ENCODE data around the gene TCF4. TPM values are rescaled to one million over a fixed set of nuclear protein-coding genes. Genes with fewer than 3 reads are reported as not detected.

TCF4 gene
- total RNA-seq, 1 experiment from 2014 or later = 55.8 TPM

GRCh38 chr18:55435592-55435991 is 152.4 kb downstream of the TCF4 start:
- Histone ChIP-seq H3K4me1 (replicated peaks) (no peaks in the 10 kb centered on the region), H3K36me3 (no peaks in the 10 kb centered on the region; the same call in 1 of the 2 replicates), H3K9me3 (replicated peaks) (no peaks in the 10 kb centered on the region; the same call in 1 of the 2 replicates), H3K27me3 (replicated peaks) (no peaks in the 10 kb centered on the region), H3K4me3 (no peak overlapping the region), H3K27ac (no peak overlapping the region)
- DNase-seq (ENCODE audit: low read depth in 1 of 2, low spot score in 2 of 2) = no peak

DNA sequence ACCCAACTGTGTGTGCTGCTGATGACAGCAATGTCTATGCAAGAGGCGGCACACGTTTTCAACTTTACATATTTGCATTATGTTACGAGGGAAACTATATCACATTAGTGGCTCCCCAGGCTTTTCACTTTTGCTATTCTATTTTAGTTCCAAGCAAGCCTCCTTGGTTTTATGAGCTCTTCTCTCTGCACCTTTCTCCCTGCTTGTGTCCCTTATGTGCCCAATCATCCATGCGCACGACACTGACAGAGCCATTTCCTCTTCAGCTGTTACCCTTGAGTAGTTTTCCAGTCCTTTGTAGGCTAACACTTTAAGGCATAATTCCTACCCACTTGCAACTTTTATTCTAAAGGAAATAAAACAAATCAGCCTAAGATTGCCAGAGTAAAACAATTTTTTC is 154.3 kb downstream of the TCF4 start:
- no peak overlapping the region for H3K27ac ChIP-seq
- H3K36me3 ChIP-seq = no peaks in the 10 kb centered on the region; the same call in 1 of the 2 replicates
- no peak for DNase-seq (ENCODE audit: low read depth in 1 of 2, low spot score in 2 of 2)
- H3K27me3 ChIP-seq (replicated peaks) = no peaks in the 10 kb centered on the region
- H3K4me3 ChIP-seq = no peak overlapping the region
- H3K4me1 ChIP-seq (replicated peaks) = no peaks in the 10 kb centered on the region
- H3K9me3 ChIP-seq (replicated peaks) = no peaks in the 10 kb centered on the region; the same call in 1 of the 2 replicates

DNA sequence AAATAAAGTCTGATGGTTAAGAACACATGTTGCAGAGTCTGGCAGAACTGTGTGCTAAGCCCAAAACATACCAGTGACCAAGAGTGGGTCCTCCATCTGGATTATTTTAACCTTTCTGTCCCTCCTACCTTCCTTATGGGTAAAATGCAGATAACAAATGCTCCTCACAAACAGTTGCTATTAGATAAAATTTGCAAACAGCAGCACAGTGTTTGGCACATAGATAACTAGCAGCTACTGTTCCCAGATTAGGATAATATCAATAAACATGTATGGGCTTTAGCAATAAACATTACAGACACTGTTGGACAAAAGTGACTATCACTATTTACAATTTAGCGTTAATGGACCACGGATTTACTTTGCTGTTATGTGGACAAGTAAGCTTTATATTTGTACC is 154.9 kb downstream of the TCF4 start:
- no peaks in the 10 kb centered on the region; the same call in 1 of the 2 replicates for H3K36me3 ChIP-seq
- H3K4me3 ChIP-seq = no peak overlapping the region
- H3K9me3 ChIP-seq (replicated peaks) = no peaks in the 10 kb centered on the region
- no peak overlapping the region for H3K27ac ChIP-seq
- no peak for DNase-seq (ENCODE audit: low read depth in 1 of 2, low spot score in 2 of 2)
- 0 out of 2 replicates have a peak, but pooled peaks cover under 1% of the 10 kb centered on the region for H3K4me1 ChIP-seq (replicated peaks)
- H3K27me3 ChIP-seq (replicated peaks) = no peaks in the 10 kb centered on the region

DNA sequence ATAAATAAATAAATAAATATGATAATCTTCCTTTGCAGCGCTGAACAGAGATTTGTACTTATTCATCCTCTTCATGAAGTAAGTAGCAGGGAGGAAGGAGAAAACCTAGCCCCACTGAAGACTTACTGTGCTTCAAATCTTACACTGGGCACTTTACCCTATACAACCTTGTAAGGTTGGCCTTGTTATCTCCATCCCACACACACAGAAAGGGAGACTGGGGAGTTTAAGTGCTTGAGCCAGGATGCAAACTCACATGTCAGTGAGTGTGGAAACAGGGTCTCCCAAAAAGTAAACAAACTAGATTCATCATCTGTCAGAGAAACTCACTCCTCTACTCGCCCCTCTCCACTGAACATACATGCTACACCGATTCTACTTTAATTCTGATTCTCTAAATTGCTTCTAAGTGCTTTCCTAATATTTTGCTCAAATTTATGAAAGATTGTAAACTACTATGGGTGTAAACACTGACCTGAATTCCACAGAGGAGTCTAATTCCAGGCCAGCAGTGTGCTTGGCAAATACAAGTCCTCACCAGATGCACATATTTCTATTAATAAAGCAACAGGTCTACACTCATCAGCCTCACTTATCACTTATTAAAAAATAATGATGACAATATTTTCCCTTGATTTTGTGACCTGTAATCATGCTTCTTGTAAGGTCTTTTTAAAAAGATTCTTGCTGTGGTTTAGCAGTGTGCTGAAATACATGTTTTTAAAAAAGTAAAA is 155.5 kb downstream of the TCF4 start:
- no peak overlapping the region for H3K27ac ChIP-seq

DNA sequence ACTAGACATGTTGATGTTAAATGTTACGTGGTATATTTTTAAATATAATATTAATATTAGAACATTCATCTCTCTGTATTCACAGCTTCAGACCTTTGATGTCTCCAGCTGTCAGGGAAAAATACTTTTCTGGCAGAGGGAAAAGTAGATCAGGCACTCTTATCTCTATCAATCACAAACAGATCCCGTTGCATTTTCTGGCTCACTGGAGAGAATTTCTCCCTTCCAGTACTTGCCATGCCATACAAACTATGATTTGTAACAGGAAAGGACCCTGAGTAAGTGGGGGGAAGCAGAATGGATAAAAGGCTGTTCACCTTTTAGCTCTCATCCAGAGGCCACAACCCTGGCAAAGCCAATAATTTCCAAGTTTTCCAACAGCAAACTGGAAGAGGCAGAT is 158.0 kb downstream of the TCF4 start:
- H3K27me3 ChIP-seq (replicated peaks) = no peaks in the 10 kb centered on the region
- DNase-seq (ENCODE audit: low read depth in 1 of 2, low spot score in 2 of 2) = no peak
- H3K4me1 ChIP-seq (replicated peaks) = 0 out of 2 replicates have a peak, but pooled peaks cover 4% of the 10 kb centered on the region
- no peaks in the 10 kb centered on the region for H3K9me3 ChIP-seq (replicated peaks)
- no peaks in the 10 kb centered on the region; the same call in 1 of the 2 replicates for H3K36me3 ChIP-seq
- H3K27ac ChIP-seq = no peak overlapping the region
- H3K4me3 ChIP-seq = no peak overlapping the region

More for the DNA sequence above, 155.5 kb downstream of the TCF4 start:
- Histone ChIP-seq H3K27me3 (replicated peaks) (no peaks in the 10 kb centered on the region), H3K9me3 (replicated peaks) (no peaks in the 10 kb centered on the region), H3K4me1 (replicated peaks) (0 out of 2 replicates have a peak, but pooled peaks cover 4% of the 10 kb centered on the region), H3K36me3 (no peaks in the 10 kb centered on the region; the same call in 1 of the 2 replicates), H3K4me3 (no peak overlapping the region)
- no peak for DNase-seq (ENCODE audit: low read depth in 1 of 2, low spot score in 2 of 2)

GRCh38 chr18:55427951-55428350 is 160.0 kb downstream of the TCF4 start:
- H3K27ac ChIP-seq = no peak overlapping the region
- H3K9me3 ChIP-seq (replicated peaks) = no peaks in the 10 kb centered on the region
- DNase-seq (ENCODE audit: low read depth in 1 of 2, low spot score in 2 of 2) = no peak
- no peaks in the 10 kb centered on the region for H3K36me3 ChIP-seq
- H3K27me3 ChIP-seq (replicated peaks) = no peaks in the 10 kb centered on the region
- peaks cover 8% of the 10 kb centered on the region; the same call in 1 of the 2 replicates for H3K4me1 ChIP-seq (replicated peaks)
- H3K4me3 ChIP-seq = no peak overlapping the region

- no peaks in the 10 kb centered on the region for H3K9me3 ChIP-seq (replicated peaks)
- peaks cover 12% of the 10 kb centered on the region for H3K4me1 ChIP-seq (replicated peaks)
- H3K4me3 ChIP-seq = no peak overlapping the region
- H3K27me3 ChIP-seq (replicated peaks) = no peaks in the 10 kb centered on the region
- no peak overlapping the region for H3K27ac ChIP-seq
- H3K36me3 ChIP-seq = no peaks in the 10 kb centered on the region
- DNase-seq (ENCODE audit: low read depth in 1 of 2, low spot score in 2 of 2) = no peak
Measured at GRCh38 chr18:55425698-55426097, 162.3 kb downstream of the TCF4 start.

DNA sequence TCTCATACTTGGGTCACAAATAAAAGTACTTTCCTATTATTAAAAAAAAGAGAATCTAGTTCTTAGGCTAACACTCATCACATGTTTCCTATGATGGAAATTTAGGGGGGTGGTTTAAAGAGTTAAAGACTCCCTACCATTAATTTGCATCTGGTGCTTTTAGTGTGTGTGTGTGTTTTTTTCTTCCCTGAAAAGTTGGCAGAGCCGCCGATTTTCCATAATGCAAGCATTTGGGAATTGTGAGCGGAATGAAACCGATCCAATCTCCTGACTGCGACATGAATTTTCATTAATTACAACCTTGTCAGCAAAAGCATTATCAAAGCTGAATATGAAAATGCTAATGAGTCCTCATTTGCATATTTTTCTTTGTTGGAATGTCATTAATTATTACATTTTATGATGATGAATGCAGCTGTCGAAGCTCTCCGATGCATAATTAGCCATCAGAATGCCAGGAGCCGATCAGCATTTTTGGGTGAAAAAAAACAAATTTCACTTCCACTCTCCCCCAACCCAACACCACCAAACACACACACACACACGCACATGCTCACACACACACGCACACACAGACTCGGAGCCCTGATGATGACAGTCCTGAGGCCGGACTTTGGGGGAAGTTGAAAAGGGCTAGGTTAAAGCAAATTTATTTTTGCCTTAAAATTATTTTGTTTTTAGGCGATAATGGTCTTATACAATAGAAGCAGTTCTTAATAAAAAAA is 165.4 kb downstream of the TCF4 start:
- no peak for DNase-seq (ENCODE audit: low read depth in 1 of 2, low spot score in 2 of 2)
- no peaks in the 10 kb centered on the region for H3K9me3 ChIP-seq (replicated peaks)
- H3K27me3 ChIP-seq (replicated peaks) = no peaks in the 10 kb centered on the region
- peaks cover 20% of the 10 kb centered on the region for H3K4me1 ChIP-seq (replicated peaks)
- no peaks in the 10 kb centered on the region for H3K36me3 ChIP-seq
- no peak overlapping the region for H3K4me3 ChIP-seq
- no peak overlapping the region for H3K27ac ChIP-seq

GRCh38 chr18:55421615-55422419 is 166.2 kb downstream of the TCF4 start:
- H3K9me3 ChIP-seq (replicated peaks) = no peaks in the 10 kb centered on the region
- no peaks in the 10 kb centered on the region for H3K27me3 ChIP-seq (replicated peaks)
- H3K4me1 ChIP-seq (replicated peaks) = peaks cover 20% of the 10 kb centered on the region
- no peaks in the 10 kb centered on the region for H3K36me3 ChIP-seq
- peak overlapping the region; percentile 65 for H3K27ac ChIP-seq
- DNase-seq (ENCODE audit: low read depth in 1 of 2, low spot score in 2 of 2) = peak in 1 of 2 experiments; percentile 64
- H3K4me3 ChIP-seq = peak overlapping the region; percentile 14

DNA sequence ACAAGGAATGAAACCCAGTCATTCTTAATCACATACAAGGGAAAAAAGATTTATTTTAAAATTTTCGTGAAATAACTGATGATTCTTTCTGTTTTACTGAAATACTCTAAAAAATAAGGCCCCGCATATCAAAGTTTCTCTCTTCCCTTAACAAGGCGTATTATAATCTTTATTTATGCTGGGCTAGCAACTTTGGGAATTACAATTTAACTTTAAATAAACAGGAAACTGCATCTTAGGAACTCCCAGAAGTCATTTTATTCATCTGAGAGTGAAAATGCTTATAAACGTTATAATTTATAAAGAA is 166.7 kb downstream of the TCF4 start:
- Histone ChIP-seq H3K4me3 (peak overlapping the region; percentile 14), H3K27ac (peak overlapping the region; percentile 65), H3K4me1 (replicated peaks) (peaks cover 20% of the 10 kb centered on the region), H3K9me3 (replicated peaks) (no peaks in the 10 kb centered on the region), H3K27me3 (replicated peaks) (no peaks in the 10 kb centered on the region), H3K36me3 (no peaks in the 10 kb centered on the region)
- DNase-seq (ENCODE audit: low read depth in 1 of 2, low spot score in 2 of 2) = peak in 1 of 2 experiments; percentile 40

- Histone ChIP-seq H3K4me3 (no peak overlapping the region; the same call in 1 of the 2 replicates), H3K4me1 (replicated peaks) (peaks cover 20% of the 10 kb centered on the region)
Measured at GRCh38 chr18:55420665-55421307, 167.2 kb downstream of the TCF4 start.

GRCh38 chr18:55419947-55420664 is 167.9 kb downstream of the TCF4 start:
- no peaks in the 10 kb centered on the region for H3K36me3 ChIP-seq
- H3K4me1 ChIP-seq (replicated peaks) = peaks cover 20% of the 10 kb centered on the region
- peak overlapping the region; percentile 9 for H3K27ac ChIP-seq
- no peaks in the 10 kb centered on the region for H3K9me3 ChIP-seq (replicated peaks)
- peak in 1 of 2 experiments; percentile 44 for DNase-seq (ENCODE audit: low read depth in 1 of 2, low spot score in 2 of 2)
- H3K27me3 ChIP-seq (replicated peaks) = no peaks in the 10 kb centered on the region
- H3K4me3 ChIP-seq = no peak overlapping the region

More at GRCh38 chr18:55420665-55421307, 167.2 kb downstream of the TCF4 start:
- Histone ChIP-seq H3K9me3 (replicated peaks) (no peaks in the 10 kb centered on the region), H3K27me3 (replicated peaks) (no peaks in the 10 kb centered on the region), H3K36me3 (no peaks in the 10 kb centered on the region), H3K27ac (peak overlapping the region; percentile 65)
- DNase-seq (ENCODE audit: low read depth in 1 of 2, low spot score in 2 of 2) = peak in 1 of 2 experiments; percentile 28
